NK-92 treated with Interleukin-12 subunit alpha and Interleukin-12 subunit beta, amount 100 ng/mL, for 24 hours (cell line): ENCODE results near the gene THPO.

Source experiments
- DNase-seq: peaks from one replicate; lab custom pipeline; 2025; lab: John Stamatoyannopoulos, UW

THPO gene

DNA sequence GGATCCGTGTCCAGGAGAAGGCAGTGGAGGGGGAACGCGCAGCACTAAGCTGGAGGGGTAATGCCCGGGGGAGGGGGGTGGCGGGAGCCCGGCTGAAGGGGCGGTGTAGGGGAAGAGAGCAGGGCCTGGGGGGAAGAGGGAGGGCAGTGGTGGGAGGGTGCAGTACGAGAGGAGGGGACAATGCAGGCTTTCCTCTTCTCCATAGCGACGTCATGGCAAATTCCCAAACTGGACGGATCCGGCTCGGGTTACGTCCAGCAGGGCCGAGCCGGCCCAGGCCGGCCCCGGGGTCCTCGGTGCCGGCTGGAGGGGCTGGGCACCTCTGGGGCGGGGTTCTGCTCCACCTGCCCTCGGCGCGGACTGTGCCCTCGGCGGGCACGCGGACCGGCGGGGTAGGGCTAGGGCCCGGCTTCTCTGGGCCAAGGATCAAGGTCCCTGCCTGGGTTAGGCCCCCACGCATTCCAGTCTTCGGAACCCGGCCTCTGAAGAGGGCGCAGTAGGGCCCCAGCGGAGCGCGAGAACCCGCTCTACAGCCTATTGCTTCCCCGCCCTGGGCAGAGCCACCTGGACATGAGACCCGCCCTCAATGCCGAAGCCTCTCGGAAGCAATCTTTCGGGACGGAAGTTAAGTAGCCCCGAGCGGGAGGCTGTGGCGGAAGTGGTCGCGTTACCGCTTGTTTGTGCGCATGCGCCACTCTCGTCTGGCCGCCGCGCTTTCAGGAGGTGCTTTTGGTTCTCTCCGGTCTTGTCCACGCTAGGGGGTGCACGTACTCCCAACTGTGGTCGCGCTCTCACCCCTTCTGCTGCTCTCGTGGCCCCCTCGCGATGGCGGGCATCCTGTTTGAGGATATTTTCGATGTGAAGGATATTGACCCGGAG, 15.1 kb downstream of the THPO start:
- peak; percentile 97 for DNase-seq

GRCh38 chr3:184361932-184362667, 15.9 kb downstream of the THPO start:
- peak; percentile 36 for DNase-seq

DNA sequence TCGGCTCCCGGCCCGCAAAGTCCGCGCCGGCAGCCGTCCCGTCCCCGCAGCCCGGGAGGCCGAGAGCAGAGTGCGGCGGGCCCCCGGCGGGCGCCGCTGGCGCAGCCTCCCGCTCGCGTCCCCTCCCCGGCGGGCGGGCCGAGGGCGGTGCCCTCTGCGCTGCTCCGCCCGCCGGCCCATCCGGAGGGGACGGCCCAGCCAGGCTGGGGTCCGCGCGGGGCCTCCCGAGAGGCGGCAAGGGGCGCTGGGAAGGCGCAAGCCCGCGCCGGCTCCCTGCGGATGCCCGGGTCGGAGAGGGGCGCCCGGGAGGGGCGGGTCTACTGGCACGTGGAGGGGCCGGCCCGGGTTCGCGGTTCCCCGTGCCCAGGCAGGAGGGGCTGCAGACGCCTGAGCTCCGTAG, 16.5 kb downstream of the THPO start, which contains the start of the genes CLCN2 and POLR2H:
Gene CLCN2, minus strand, starts transcription at position 74 of the 400 bp plus-strand sequence. CDS start 126 bp downstream, outside the sequence.
Gene POLR2H, plus strand, starts transcription at position 179 of the 400 bp plus-strand sequence. CDS start 1,783 bp downstream, outside the sequence.
- DNase-seq, result peak; percentile 29

DNA sequence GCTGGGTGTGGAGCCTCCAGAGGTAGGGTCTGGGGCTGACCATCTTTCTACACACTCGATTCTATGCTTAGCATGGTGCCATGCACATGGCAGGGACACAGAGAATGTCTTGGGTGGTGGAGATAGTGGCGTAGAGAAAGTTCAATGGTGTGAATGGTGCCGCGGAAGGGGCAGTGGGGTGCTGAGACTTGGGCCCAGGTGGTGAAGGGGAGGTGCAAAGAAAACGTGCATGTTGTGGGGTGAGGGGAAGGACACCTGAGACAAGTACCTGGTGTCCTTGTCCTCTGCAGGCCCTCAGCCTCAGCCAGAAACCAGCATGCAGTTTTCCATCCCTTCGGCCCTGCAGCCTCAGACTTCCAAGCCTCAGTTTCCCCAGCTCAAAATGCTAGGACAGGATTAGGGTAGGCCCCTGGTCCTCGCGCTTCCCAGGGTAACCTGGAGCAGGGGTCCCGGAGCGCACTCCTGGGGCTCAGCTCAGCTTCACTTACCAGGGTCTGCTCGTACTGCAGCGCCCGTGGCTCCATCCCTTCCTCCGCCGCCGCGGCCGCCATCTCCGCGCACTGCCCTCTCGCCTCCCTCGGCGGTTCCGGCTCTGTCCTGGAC, 17.0 kb downstream of the THPO start:
- no peak for DNase-seq

- DNase-seq, result no peak
These were observed 17.7 kb downstream of the THPO start for GRCh38 chr3:184360070-184360928.

- no peak for DNase-seq
These were observed 18.4 kb downstream of the THPO start for GRCh38 chr3:184359610-184360009.

- DNase-seq, result no peak
These were observed 19.1 kb downstream of the THPO start for GRCh38 chr3:184358921-184359350.

- DNase-seq, result no peak
These were observed 19.8 kb downstream of the THPO start for GRCh38 chr3:184358124-184358767.

DNA sequence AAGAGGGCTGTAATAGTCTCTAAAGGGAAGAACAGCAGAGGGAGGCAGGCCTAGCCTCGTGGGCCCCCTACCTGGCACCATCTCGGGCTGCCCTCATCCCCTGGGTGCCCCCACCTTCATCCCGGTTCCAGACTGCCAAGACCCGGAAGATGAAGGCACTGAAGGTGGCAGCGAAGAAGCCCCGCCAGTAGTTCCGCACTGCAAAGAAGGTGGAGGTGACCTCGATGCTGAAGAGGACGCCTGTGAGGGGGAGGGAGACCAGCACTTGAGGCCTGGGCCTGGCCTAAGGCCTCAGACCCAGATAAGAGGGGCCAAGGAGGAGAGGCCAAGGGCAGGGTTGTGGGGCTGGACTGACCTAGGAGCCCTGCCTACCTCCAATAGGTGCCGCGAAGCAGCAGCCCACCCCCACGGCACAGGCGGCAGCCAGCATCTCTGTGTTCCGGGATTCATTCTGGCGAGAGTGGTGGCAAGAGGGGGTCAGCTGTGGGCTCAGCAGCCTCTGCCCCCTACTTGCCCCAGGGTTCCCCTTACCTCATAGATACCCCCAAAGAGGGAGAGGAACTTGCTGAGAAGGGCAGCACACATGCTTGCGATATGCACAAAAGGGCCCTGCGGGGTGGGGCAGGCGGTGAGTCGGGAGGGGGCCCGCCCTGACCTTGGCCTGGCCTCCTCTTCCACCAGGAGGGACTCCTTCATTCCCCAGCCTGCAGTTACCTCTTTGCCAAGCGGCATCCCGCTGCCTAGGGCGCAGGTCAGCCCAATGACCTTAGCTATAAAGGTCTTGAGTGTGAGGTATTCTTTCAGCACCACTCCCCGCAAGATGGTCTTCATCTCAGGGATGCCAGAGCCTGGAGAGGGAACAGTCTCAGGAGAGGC, 20.5 kb downstream of the THPO start:
- DNase-seq, result no peak

- no peak for DNase-seq
These were observed 22.6 kb downstream of the THPO start for GRCh38 chr3:184355261-184356040.

DNA sequence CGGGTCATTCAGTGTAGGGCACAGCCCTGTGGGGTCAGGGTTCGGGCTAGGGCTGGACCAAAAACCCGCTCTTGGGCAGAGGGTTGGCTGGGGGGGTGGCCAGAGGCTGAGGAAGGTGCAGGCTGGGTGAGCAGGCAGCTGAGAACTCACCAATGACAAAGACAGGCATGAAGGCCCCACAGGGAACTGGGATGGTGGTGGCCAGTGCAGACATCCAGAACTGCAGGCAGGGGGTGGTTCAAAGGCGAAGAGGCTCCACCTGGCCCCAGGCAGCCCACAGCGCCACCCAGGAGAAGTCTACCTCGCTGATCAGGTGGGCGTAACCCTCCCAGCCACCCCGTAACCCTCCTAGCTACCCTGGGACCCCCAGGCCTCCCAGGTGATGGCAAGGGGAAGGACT, 23.3 kb downstream of the THPO start:
- DNase-seq, result no peak

GRCh38 chr3:184354121-184354728, 23.8 kb downstream of the THPO start:
- peak; percentile 23 for DNase-seq

GRCh38 chr3:184353546-184353941, 24.5 kb downstream of the THPO start:
- DNase-seq, result no peak

GRCh38 chr3:184352897-184353545, 25.0 kb downstream of the THPO start:
- DNase-seq, result no peak

GRCh38 chr3:184352149-184352785, 25.7 kb downstream of the THPO start:
- no peak for DNase-seq

GRCh38 chr3:184351511-184352148, 26.4 kb downstream of the THPO start:
- DNase-seq, result no peak

- no peak for DNase-seq
These were observed 27.4 kb downstream of the THPO start for GRCh38 chr3:184350618-184351017.
